Choroid plexus epithelial cell (primary cell): ENCODE results near the gene ITGB3.
A peak's percentile ranks its signal among the peaks of the same experiment; 100 is the strongest.

ENCODE experiments used
- DNase-seq: peaks from one replicate; pipeline ENCODE4 v3.0.0-alpha.2; 2010; ENCODE audit warnings: low read depth
- H3K4me3 ChIP-seq: 2 replicates; pipeline ENCODE4 v1.5.1; 2011; ENCODE audit warnings: low read depth, mild to moderate bottlenecking, control low read depth, low read length, moderate library complexity
- TF ChIP-seq, protein P1 (sequence below): conservative IDR thresholded peaks from 2 replicates; pipeline ENCODE4 v1.5.1; 2011; ENCODE audit warnings: low read depth, mild to moderate bottlenecking, control low read depth, inconsistent platforms, low read length, moderate library complexity

The ITGB3 gene

GRCh38 chr17:47238321-47239010 lies 15.2 kb upstream of the ITGB3 start:
- H3K4me3 ChIP-seq, result no peak overlapping the region
- no peak for DNase-seq
- TF ChIP-seq, protein P1, sequence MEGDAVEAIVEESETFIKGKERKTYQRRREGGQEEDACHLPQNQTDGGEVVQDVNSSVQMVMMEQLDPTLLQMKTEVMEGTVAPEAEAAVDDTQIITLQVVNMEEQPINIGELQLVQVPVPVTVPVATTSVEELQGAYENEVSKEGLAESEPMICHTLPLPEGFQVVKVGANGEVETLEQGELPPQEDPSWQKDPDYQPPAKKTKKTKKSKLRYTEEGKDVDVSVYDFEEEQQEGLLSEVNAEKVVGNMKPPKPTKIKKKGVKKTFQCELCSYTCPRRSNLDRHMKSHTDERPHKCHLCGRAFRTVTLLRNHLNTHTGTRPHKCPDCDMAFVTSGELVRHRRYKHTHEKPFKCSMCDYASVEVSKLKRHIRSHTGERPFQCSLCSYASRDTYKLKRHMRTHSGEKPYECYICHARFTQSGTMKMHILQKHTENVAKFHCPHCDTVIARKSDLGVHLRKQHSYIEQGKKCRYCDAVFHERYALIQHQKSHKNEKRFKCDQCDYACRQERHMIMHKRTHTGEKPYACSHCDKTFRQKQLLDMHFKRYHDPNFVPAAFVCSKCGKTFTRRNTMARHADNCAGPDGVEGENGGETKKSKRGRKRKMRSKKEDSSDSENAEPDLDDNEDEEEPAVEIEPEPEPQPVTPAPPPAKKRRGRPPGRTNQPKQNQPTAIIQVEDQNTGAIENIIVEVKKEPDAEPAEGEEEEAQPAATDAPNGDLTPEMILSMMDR, result no peak

- no peak overlapping the region for H3K4me3 ChIP-seq
- no peak for DNase-seq
- TF ChIP-seq, protein P1, result no peak
These were observed 14.0 kb upstream of the ITGB3 start for GRCh38 chr17:47239619-47239966.

DNA sequence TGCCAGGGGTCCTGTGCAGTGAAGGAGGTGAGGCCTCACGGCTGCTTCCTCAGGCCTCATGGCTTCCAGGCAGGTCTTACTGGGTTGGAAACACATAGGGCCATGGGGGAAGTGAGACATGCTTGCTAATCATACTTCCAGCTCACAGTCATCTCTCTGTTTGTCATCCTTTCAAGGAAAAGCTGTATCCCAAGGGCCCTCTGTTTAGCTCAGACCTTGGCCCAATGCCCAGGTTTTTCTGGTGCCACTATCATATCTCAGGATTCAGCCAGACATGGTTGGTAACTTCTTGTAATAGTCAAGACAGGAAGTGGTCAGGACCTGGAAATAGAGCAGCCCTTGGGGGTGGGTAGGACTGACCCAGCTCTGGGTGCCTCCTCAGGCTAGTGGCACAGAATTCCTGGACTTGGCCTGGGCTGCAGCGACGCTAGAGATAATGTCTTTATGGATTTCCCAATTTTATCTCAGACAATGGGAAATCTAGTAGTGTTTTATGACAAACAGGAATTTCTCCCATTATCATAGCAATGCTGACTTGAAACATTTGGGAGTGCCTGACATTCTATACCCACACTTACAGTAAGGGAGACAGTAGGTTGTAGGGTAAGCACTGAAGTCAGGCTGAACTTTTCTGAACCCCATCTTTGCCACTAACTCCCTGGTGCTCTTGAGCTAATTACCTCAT lies 13.5 kb upstream of the ITGB3 start:
- DNase-seq, result peak; percentile 82
- TF ChIP-seq, protein P1, result no peak
- H3K4me3 ChIP-seq, result no peak overlapping the region

DNA sequence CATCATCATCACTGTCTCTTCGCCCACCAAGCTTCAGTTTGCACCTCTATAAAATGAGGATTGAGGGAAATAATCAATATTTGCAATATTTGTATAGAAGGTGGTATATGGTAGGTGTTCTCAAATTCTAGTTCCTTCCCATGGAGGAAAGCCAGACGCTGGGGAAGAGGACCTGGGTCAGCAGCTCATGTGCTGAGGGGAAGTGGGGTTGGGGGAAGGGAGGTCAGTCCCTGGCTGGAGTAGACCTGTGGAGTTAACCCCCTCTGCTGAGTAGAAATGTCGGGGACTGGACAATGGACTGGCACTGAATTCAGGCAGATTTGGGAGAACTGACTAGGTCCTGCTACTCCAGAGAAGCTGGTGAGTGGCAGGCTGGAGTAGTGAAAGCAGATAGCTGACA lies 12.8 kb upstream of the ITGB3 start:
- H3K4me3 ChIP-seq, result no peak overlapping the region
- no peak for DNase-seq
- TF ChIP-seq, protein P1, result no peak

GRCh38 chr17:47242648-47243047 lies 11.0 kb upstream of the ITGB3 start:
- H3K4me3 ChIP-seq, result no peak overlapping the region
- TF ChIP-seq, protein P1, result no peak
- DNase-seq, result no peak

- no peak for DNase-seq
- TF ChIP-seq, protein P1, result no peak
- no peak overlapping the region for H3K4me3 ChIP-seq
These were observed 9.7 kb upstream of the ITGB3 start for GRCh38 chr17:47243737-47244598.
